Astrocyte of the spinal cord (primary cell): ENCODE results near the gene PBX1.

Experiments used
- DNase-seq: peaks from one replicate; pipeline ENCODE4 v3.0.0; 2011; ENCODE audit warnings: low read depth, low spot score
- H3K4me3 ChIP-seq: 2 replicates; pipeline ENCODE4 v1.5.1; 2011; ENCODE audit warnings: low read depth, mild to moderate bottlenecking, low read length, moderate library complexity
- in situ Hi-C: cut with HindIII; loops from 2 replicates; pipeline ENCODE4 v1.10.0; 2017; ENCODE audit warnings: low sequenced_read_pairs
- TF ChIP-seq, protein P1 (sequence below): IDR thresholded peaks from 2 replicates; pipeline ENCODE4 v1.5.1; 2012; ENCODE audit warnings: low read depth, mild to moderate bottlenecking, low read length, inconsistent platforms

Gene PBX1

DNA sequence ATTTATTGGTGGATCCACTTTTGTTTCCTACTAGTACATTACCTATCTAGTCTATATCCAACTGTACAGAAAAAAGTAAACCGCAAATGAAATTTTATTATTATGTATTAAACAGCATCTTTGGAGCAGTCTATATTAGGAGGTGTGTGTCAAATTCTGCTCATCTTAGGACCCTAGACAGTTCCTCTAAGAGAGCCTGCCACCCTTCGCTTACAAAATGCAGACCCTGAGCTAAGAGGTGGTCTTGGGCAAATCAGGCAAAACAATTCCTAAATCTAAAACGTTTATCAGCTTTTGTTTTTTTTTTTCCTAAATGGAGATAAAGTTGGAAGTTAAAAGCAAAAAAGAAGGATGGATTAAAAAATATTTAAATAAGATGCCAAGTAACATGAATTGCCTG is 85.3 kb downstream of the PBX1 start:
- DNase-seq, result no peak
- in situ Hi-C loops, result no loop called here
- TF ChIP-seq, protein P1, sequence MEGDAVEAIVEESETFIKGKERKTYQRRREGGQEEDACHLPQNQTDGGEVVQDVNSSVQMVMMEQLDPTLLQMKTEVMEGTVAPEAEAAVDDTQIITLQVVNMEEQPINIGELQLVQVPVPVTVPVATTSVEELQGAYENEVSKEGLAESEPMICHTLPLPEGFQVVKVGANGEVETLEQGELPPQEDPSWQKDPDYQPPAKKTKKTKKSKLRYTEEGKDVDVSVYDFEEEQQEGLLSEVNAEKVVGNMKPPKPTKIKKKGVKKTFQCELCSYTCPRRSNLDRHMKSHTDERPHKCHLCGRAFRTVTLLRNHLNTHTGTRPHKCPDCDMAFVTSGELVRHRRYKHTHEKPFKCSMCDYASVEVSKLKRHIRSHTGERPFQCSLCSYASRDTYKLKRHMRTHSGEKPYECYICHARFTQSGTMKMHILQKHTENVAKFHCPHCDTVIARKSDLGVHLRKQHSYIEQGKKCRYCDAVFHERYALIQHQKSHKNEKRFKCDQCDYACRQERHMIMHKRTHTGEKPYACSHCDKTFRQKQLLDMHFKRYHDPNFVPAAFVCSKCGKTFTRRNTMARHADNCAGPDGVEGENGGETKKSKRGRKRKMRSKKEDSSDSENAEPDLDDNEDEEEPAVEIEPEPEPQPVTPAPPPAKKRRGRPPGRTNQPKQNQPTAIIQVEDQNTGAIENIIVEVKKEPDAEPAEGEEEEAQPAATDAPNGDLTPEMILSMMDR, result no peak
- no peak overlapping the region for H3K4me3 ChIP-seq

DNA sequence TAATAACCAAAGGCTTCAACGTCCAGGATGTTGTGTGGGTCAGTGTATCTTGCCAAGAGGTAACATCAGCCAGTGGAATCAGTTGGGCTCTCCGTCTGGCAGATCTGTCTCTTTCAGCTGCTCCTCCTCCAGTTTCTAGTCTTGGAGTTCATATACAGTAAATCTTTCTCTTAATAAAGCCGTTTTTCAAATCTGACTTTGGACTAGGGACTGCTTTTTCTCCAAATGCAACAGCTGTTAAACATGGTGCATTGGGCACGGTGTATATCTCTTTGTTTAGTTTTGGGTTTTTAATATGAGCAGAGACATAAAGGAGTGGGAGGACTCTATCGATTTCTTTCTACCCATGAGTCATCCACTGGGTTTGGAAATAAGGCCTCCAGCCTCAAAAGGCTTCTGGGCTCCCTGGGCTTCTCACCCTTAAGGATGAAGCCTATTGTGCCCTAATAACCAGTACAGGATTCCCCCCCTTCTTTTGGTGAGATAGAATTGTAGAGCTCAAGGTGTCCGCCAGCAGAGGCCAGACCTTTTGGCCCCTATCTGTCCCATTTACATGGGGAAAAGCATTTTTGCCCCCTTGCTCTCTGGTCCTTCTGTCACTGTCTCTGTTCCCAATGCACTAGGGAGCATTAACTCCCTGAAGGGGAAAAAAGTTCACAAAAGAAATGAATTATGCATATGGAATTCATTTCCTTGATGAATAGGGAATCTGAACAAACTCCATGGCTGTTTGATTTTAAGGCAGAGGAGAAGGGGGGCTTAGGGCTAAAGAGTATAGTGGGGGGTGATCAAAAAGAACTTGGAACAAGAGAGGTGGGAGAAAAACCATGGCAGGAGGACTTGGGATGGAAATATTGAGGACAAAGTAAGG is 86.0 kb downstream of the PBX1 start:
- in situ Hi-C loops, result no loop called here
- DNase-seq, result peak; percentile 46
- TF ChIP-seq, protein P1, result no peak
- H3K4me3 ChIP-seq, result no peak overlapping the region

DNA sequence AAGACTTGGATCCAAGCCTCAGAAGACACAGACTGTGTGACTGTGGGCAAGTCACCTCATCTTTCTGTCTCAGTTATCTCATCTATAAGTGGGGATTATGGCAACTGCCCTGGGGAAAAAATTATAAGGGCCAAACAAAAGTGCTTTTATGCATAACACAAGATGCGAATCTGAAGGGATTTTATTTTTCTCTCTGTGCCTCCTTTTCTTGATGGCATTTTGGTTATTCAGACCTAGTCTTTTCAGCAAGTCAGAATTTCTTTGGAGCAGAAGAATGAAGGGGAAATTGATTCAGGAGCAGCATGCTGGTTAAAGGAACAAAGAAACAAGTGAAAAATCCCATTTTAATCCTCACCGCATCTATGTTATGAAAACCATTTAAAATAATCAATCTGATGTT is 86.9 kb downstream of the PBX1 start:
- TF ChIP-seq, protein P1, result no peak
- in situ Hi-C loops, result no loop called here
- no peak for DNase-seq
- H3K4me3 ChIP-seq, result no peak overlapping the region

DNA sequence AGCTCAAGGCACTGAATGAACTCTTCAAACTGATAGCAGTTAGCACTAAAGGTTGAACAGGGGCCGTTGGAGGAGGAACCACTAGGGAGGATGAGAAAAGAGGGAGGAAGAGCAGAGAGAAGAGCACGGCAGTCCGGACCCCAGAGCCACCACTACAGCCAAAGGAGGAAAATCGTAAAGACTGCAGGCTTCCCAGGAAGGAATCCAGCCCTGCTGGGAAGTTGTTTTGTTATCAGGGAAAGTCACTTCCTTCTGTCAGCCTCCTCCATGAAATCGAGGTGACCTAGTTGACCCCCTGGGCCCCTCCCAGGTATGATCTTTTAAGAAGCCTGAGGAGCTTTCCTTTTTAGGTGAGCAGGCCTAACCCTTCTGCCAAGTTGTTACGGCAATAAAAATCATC is 88.2 kb downstream of the PBX1 start:
- in situ Hi-C loops, result no loop called here
- TF ChIP-seq, protein P1, result no peak
- no peak overlapping the region for H3K4me3 ChIP-seq
- DNase-seq, result no peak

DNA sequence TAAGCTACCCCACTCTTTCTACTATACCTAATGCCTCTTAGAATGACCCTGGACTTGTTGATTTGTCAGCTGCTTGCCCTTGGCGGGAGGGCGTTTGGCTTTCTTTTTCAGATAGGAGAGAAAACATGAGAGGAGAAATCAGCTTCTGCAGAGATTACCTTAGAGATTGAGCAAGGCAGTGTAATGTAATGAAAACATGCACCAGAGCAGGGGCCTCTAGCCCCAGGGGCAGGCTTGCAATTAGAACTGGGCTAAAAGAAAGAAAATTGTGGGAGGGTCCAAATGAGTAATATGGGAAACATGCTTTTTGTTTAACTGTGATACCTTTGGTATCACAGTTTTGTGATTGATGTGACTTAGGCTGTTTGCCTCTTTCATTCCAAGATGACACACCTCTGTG is 89.7 kb downstream of the PBX1 start:
- H3K4me3 ChIP-seq, result no peak overlapping the region
- peak; percentile 29 for DNase-seq
- TF ChIP-seq, protein P1, result no peak
- in situ Hi-C loops, result no loop called here

DNA sequence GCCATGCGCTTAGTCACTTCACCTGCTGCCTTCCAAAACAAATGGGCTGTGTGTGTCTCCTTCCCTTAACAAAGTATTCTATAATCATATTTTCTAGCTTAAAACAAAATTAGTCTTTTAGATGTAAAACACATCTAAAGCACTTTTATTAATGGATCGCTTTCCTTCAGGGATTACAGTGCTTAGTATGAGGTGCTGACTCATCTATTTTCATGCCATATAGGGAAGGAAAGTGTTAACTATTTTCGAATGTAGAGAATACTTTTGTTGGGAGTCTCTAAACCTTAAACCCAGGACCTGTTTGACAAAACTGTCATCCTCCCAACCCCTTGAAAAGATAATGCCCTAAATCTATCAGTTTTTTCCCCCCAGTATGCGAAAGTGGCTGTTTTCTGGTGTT is 90.2 kb downstream of the PBX1 start:
- H3K4me3 ChIP-seq, result no peak overlapping the region
- in situ Hi-C loops, result no loop called here
- no peak for DNase-seq
- TF ChIP-seq, protein P1, result no peak
